ENCODE measurements around the gene NR2F1-AS1.

NR2F1-AS1 gene

GRCh38 chr5:93477816-93478215 lies 103.2 kb downstream of the NR2F1-AS1 start:
- no peak for TF ChIP-seq GLIS3 (CRISPR knock-in tag; IDR thresholded peaks at IDR 0.05)
- TF ChIP-seq, protein P1, sequence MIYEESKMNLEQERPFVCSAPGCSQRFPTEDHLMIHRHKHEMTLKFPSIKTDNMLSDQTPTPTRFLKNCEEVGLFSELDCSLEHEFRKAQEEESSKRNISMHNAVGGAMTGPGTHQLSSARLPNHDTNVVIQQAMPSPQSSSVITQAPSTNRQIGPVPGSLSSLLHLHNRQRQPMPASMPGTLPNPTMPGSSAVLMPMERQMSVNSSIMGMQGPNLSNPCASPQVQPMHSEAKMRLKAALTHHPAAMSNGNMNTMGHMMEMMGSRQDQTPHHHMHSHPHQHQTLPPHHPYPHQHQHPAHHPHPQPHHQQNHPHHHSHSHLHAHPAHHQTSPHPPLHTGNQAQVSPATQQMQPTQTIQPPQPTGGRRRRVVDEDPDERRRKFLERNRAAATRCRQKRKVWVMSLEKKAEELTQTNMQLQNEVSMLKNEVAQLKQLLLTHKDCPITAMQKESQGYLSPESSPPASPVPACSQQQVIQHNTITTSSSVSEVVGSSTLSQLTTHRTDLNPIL (CRISPR knock-in tag; IDR thresholded peaks at IDR 0.05; ENCODE audit: low read depth), result no peak
- no peak for TF ChIP-seq ZFP30 (CRISPR knock-in tag; IDR thresholded peaks at IDR 0.05)
- TF ChIP-seq ISL1 (CRISPR knock-in tag; IDR thresholded peaks at IDR 0.05), result no peak
- TF ChIP-seq ZNF565 (CRISPR knock-in tag; conservative IDR thresholded peaks at IDR 0.05; ENCODE audit: low read depth), result no peak
- no peak for TF ChIP-seq CSRNP3 (CRISPR knock-in tag; IDR thresholded peaks at IDR 0.05)
- TF ChIP-seq, protein P2, sequence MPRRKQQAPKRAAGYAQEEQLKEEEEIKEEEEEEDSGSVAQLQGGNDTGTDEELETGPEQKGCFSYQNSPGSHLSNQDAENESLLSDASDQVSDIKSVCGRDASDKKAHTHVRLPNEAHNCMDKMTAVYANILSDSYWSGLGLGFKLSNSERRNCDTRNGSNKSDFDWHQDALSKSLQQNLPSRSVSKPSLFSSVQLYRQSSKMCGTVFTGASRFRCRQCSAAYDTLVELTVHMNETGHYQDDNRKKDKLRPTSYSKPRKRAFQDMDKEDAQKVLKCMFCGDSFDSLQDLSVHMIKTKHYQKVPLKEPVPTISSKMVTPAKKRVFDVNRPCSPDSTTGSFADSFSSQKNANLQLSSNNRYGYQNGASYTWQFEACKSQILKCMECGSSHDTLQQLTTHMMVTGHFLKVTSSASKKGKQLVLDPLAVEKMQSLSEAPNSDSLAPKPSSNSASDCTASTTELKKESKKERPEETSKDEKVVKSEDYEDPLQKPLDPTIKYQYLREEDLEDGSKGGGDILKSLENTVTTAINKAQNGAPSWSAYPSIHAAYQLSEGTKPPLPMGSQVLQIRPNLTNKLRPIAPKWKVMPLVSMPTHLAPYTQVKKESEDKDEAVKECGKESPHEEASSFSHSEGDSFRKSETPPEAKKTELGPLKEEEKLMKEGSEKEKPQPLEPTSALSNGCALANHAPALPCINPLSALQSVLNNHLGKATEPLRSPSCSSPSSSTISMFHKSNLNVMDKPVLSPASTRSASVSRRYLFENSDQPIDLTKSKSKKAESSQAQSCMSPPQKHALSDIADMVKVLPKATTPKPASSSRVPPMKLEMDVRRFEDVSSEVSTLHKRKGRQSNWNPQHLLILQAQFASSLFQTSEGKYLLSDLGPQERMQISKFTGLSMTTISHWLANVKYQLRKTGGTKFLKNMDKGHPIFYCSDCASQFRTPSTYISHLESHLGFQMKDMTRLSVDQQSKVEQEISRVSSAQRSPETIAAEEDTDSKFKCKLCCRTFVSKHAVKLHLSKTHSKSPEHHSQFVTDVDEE (CRISPR knock-in tag; IDR thresholded peaks at IDR 0.05), result no peak
- TF ChIP-seq ZNF70 (CRISPR knock-in tag; IDR thresholded peaks at IDR 0.05), result no peak
- no peak; the same call in 2 of the 3 replicates for ATAC-seq

- TF ChIP-seq CSRNP3 (CRISPR knock-in tag; IDR thresholded peaks at IDR 0.05) (peak; percentile 84; the same call in 1 of the 2 replicates), TCF4 (CRISPR knock-in tag; IDR thresholded peaks at IDR 0.05; ENCODE audit: borderline replicate concordance) (peak; percentile 98), PATZ1 (CRISPR knock-in tag; IDR thresholded peaks at IDR 0.05; ENCODE audit: borderline replicate concordance) (no peak), SNAI2 (CRISPR knock-in tag; IDR thresholded peaks at IDR 0.05) (0 out of 2 replicates have a peak, but pooled peaks have one; percentile 34), ISL1 (CRISPR knock-in tag; IDR thresholded peaks at IDR 0.05) (peak; percentile 73)
- TF ChIP-seq, protein P2 (CRISPR knock-in tag; IDR thresholded peaks at IDR 0.05), result peak; percentile 86; the same call in 1 of the 2 replicates
- peak; percentile 90 for ATAC-seq
Measured at GRCh38 chr5:93476251-93476742, 104.7 kb downstream of the NR2F1-AS1 start.

- no peak for ATAC-seq
- TF ChIP-seq ZNF8 (CRISPR knock-in tag; IDR thresholded peaks at IDR 0.05), result no peak
- no peak for TF ChIP-seq BACH2 (CRISPR knock-in tag; IDR thresholded peaks at IDR 0.05; ENCODE audit: borderline replicate concordance)
- TF ChIP-seq POU6F1 (CRISPR knock-in tag; IDR thresholded peaks at IDR 0.05; ENCODE audit: borderline replicate concordance, low read depth), result no peak
- no peak for TF ChIP-seq ZFP30 (CRISPR knock-in tag; IDR thresholded peaks at IDR 0.05)
- TF ChIP-seq, protein P1 (CRISPR knock-in tag; IDR thresholded peaks at IDR 0.05; ENCODE audit: low read depth), result no peak
- TF ChIP-seq PATZ1 (CRISPR knock-in tag; IDR thresholded peaks at IDR 0.05; ENCODE audit: borderline replicate concordance), result no peak
- no peak for TF ChIP-seq RARB (CRISPR knock-in tag; IDR thresholded peaks at IDR 0.05)
Measured at GRCh38 chr5:93462916-93463315, 118.1 kb downstream of the NR2F1-AS1 start.
